Measurements from ENCODE around the gene RNF40.

The RNF40 gene

DNA sequence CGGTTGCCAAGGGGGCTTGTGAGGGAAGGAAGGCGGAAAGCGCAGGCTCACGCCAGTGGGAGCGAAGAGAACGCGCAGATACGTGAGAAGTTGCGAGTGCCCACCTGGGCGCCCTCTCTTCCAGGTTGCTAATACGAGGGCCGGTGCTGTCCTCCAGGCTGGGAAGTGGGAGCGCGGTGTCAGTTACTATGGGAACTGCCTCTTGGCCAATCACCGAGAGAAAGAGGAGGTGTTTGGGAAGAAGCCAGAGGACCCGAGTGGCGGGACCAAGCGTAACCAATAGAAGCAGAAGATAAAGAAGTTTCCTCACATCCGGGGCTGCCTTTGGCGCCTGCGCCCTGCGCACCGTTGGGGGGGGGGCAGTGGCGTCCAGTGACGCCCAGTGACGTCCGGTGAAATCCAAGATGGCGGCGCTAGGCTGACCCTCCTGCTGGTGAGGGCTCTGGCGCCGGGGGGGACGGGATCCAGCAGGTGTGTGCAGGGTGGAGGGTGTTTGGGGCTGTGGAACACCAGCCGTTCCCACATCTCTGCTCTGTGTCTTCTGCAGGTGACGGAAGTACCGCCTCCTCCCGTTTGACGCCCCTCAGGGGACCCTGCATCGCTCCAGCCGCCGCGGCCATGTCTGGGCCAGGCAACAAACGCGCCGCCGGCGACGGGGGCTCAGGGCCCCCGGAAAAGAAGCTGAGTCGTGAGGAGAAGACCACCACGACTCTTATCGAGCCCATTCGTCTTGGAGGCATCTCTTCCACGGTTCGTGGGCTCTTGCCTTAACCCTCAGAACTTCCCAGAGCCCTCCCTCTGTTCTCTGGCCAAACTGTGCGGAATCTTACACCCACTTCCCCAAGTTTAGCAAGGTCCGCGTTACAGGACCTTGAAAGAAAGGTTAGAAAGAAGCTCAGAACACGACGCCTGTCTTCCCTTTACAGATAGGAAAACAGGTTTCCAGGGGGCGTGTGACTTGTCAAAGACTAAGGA lies at the start of gene RNF40, which contains the start of gene CFAP119:
Gene RNF40 (plus strand): TSS at position 395 of the 975 bp plus-strand sequence. CDS start 224 bp downstream, at position 619.
Gene CFAP119 (minus strand): TSS at position 135 of the 975 bp plus-strand sequence. CDS start 314 bp downstream, outside the sequence.
- H3K9me3 ChIP-seq (ENCODE audit: low read length): no peaks in the 10 kb centered on the region
- H3K4me1 ChIP-seq (ENCODE audit: insufficient read depth, low read length): peaks cover 24% of the 10 kb centered on the region
- peaks cover 65% of the 10 kb centered on the region for H3K36me3 ChIP-seq (ENCODE audit: insufficient read depth, low read length)
- H3K27me3 ChIP-seq (ENCODE audit: insufficient read depth, low read length): no peaks in the 10 kb centered on the region
- H3K4me3 ChIP-seq (ENCODE audit: low read length): peak within 1 kb of the TSS; percentile 90
- peak within 1 kb of the TSS; percentile 64 for H2AFZ ChIP-seq (ENCODE audit: low read depth, low read length)

DNA sequence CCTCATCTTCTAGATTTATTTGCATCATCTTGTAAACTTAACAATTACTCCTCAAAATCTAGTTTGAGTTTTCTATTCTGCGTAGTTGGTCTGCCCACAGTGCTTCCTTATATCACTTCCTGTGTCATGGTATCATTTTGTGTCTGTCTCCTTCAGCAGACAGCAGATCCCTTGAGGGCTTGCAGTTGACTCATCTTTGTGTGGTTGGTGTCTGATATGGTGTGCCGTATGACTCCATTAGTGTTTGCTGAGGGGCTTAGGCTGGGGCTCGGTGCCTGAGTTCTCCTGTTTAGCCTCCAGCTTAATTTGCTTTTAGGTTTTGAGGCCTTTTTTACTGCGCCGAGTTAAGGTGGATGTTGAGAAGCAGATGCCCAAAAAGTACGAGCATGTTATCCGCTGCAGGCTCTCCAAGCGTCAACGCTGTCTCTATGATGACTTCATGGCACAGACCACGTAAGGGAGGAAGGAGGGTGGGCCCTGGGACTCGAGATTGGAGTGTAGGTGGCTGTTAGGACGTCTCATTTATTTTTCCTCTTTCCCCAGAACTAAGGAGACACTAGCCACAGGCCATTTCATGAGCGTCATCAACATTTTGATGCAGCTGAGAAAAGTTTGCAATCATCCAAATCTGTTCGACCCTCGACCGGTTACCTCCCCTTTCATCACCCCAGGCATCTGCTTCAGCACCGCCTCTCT lies 46.2 kb upstream of the RNF40 start:
- peaks cover 87% of the 10 kb centered on the region for H3K36me3 ChIP-seq (ENCODE audit: insufficient read depth, low read length)
- no peaks in the 10 kb centered on the region for H3K27me3 ChIP-seq (ENCODE audit: insufficient read depth, low read length)
- H2AFZ ChIP-seq (ENCODE audit: low read depth, low read length): no peak overlapping the region
- no peak overlapping the region for H3K4me3 ChIP-seq (ENCODE audit: low read length)
- no peaks in the 10 kb centered on the region for H3K4me1 ChIP-seq (ENCODE audit: insufficient read depth, low read length)
- H3K9me3 ChIP-seq (ENCODE audit: low read length): no peaks in the 10 kb centered on the region

DNA sequence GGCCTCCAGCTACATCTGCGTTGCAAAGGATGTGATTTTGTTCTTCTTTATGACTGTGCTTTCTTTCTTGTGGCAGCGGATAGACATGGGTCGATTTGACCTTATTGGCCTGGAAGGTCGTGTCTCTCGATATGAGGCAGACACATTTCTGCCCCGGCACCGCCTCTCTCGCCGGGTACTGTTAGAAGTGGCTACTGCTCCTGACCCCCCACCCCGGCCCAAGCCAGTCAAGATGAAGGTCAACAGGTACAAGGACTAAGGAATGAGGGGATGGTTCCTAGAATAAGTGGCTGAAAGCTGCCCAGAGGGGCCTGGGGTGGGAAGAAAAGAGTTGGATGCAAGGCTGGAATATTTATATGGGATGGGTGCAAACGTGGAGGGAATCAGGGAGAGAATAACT lies 42.0 kb upstream of the RNF40 start:
- H3K4me3 ChIP-seq (ENCODE audit: low read length): no peak overlapping the region
- no peaks in the 10 kb centered on the region for H3K9me3 ChIP-seq (ENCODE audit: low read length)
- no peaks in the 10 kb centered on the region for H3K4me1 ChIP-seq (ENCODE audit: insufficient read depth, low read length)
- H3K27me3 ChIP-seq (ENCODE audit: insufficient read depth, low read length): no peaks in the 10 kb centered on the region
- H2AFZ ChIP-seq (ENCODE audit: low read depth, low read length): no peak overlapping the region
- H3K36me3 ChIP-seq (ENCODE audit: insufficient read depth, low read length): peaks cover 91% of the 10 kb centered on the region

DNA sequence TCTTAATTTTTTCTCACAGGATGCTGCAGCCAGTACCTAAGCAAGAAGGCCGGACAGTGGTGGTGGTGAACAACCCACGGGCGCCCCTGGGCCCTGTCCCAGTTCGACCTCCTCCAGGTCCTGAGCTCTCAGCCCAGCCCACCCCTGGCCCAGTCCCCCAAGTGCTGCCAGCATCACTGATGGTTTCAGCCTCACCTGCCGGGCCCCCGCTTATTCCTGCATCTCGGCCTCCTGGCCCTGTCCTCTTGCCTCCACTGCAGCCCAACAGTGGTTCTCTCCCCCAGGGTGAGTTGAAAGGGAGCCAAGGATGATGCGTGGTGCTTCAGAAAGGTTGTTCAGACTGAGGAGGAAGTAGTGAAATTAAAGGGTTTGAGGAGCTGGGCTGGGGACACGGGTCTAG lies 41.4 kb upstream of the RNF40 start:
- no peaks in the 10 kb centered on the region for H3K27me3 ChIP-seq (ENCODE audit: insufficient read depth, low read length)
- no peak overlapping the region for H2AFZ ChIP-seq (ENCODE audit: low read depth, low read length)
- H3K36me3 ChIP-seq (ENCODE audit: insufficient read depth, low read length): peaks cover 93% of the 10 kb centered on the region
- H3K4me1 ChIP-seq (ENCODE audit: insufficient read depth, low read length): no peaks in the 10 kb centered on the region
- no peak overlapping the region for H3K4me3 ChIP-seq (ENCODE audit: low read length)
- no peaks in the 10 kb centered on the region for H3K9me3 ChIP-seq (ENCODE audit: low read length)

DNA sequence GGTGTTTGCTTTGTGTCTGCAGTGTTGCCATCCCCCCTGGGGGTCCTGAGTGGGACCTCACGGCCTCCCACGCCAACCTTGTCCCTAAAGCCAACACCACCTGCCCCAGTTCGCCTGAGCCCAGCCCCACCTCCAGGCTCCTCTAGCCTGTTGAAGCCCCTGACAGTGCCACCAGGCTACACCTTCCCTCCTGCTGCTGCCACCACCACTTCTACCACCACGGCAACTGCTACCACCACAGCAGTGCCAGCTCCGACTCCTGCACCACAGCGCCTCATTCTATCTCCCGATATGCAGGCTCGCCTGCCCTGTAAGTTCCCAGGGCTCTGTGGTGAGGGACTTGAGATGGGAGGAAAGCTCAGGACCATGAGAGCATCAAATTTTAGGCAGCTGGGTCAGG lies 41.0 kb upstream of the RNF40 start:
- Histone ChIP-seq H3K4me1 (ENCODE audit: insufficient read depth, low read length) (no peaks in the 10 kb centered on the region), H3K36me3 (ENCODE audit: insufficient read depth, low read length) (peaks cover 93% of the 10 kb centered on the region), H3K9me3 (ENCODE audit: low read length) (no peaks in the 10 kb centered on the region), H3K27me3 (ENCODE audit: insufficient read depth, low read length) (no peaks in the 10 kb centered on the region), H3K4me3 (ENCODE audit: low read length) (no peak overlapping the region), H2AFZ (ENCODE audit: low read depth, low read length) (no peak overlapping the region)

DNA sequence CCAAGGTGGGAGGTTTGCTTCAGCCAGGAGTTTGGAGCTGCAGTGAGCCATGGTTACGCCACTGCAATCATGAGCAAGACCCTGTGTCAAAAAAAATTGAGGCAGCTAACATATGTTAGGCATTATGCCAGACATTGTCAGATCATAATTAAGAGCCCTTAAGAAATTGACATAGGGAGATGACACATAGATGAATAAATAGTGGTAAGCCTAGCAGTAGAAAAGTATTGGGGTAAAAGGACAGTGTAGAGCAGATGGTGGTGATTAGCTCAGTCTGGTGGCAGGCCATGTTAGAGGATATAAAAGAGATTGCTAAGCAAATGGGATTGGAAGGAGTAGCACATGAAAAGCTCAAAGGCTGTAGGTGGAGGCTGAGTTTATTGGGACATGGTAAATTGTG lies 40.5 kb upstream of the RNF40 start:
- Histone ChIP-seq H3K4me1 (ENCODE audit: insufficient read depth, low read length) (no peaks in the 10 kb centered on the region), H3K4me3 (ENCODE audit: low read length) (no peak overlapping the region), H3K36me3 (ENCODE audit: insufficient read depth, low read length) (peaks cover 89% of the 10 kb centered on the region), H2AFZ (ENCODE audit: low read depth, low read length) (no peak overlapping the region), H3K27me3 (ENCODE audit: insufficient read depth, low read length) (no peaks in the 10 kb centered on the region), H3K9me3 (ENCODE audit: low read length) (no peaks in the 10 kb centered on the region)

DNA sequence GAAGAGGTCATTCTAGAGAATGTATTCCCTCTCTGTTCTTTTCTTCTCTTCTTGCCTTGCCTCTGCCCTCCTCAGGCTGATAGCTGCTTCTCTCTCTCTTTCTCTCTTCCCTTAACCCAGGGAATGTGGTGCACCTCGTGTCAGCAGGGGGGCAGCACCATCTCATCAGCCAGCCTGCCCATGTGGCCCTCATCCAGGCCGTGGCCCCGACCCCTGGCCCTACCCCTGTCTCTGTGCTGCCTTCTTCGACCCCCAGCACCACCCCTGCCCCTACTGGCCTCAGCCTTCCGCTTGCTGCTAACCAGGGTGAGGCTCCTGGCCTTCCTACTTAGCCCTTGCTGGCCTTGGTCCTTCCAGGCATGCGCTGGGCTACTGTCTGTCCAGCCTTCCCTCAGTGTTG lies 39.7 kb upstream of the RNF40 start:
- Histone ChIP-seq H3K27me3 (ENCODE audit: insufficient read depth, low read length) (no peaks in the 10 kb centered on the region), H2AFZ (ENCODE audit: low read depth, low read length) (no peak overlapping the region), H3K36me3 (ENCODE audit: insufficient read depth, low read length) (peaks cover 88% of the 10 kb centered on the region), H3K4me1 (ENCODE audit: insufficient read depth, low read length) (no peaks in the 10 kb centered on the region), H3K4me3 (ENCODE audit: low read length) (no peak overlapping the region), H3K9me3 (ENCODE audit: low read length) (no peaks in the 10 kb centered on the region)

DNA sequence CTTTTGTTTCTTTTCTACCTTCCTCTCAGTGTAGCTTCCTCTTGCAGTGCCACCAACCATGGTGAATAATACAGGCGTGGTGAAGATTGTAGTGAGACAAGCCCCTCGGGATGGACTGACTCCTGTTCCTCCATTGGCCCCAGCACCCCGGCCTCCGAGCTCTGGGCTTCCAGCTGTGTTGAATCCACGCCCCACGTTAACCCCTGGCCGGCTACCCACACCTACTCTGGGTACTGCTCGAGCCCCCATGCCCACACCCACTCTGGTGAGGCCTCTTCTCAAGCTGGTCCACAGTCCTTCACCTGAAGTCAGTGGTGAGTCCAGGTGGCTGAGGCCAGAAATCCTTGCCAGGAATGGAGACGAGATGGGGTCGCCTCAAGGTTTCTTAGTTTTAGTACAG lies 39.2 kb upstream of the RNF40 start:
- Histone ChIP-seq H3K36me3 (ENCODE audit: insufficient read depth, low read length) (peaks cover 88% of the 10 kb centered on the region), H3K27me3 (ENCODE audit: insufficient read depth, low read length) (no peaks in the 10 kb centered on the region)

DNA sequence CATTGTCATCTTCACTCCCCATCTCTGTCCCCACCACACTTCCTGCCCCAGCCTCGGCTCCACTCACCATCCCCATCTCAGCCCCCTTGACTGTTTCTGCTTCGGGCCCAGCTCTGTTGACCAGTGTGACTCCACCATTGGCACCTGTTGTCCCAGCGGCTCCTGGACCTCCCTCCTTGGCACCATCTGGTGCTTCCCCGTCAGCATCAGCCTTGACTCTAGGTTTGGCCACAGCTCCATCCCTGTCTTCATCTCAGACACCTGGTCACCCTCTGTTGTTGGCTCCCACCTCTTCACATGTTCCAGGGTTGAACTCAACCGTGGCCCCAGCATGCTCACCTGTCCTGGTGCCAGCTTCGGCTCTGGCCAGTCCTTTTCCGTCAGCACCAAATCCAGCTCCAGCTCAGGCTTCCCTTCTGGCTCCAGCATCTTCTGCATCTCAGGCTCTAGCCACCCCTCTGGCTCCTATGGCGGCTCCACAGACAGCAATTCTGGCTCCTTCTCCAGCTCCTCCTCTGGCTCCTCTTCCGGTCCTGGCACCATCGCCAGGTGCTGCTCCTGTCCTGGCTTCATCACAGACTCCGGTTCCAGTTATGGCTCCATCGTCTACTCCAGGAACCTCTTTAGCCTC lies 38.3 kb upstream of the RNF40 start:
- H3K36me3 ChIP-seq (ENCODE audit: insufficient read depth, low read length): peaks cover 90% of the 10 kb centered on the region
- H3K4me3 ChIP-seq (ENCODE audit: low read length): no peak overlapping the region
- H3K4me1 ChIP-seq (ENCODE audit: insufficient read depth, low read length): no peaks in the 10 kb centered on the region

More for the DNA sequence above, 39.2 kb upstream of the RNF40 start:
- H2AFZ ChIP-seq (ENCODE audit: low read depth, low read length): no peak overlapping the region
- H3K4me1 ChIP-seq (ENCODE audit: insufficient read depth, low read length): no peaks in the 10 kb centered on the region
- no peaks in the 10 kb centered on the region for H3K9me3 ChIP-seq (ENCODE audit: low read length)
- no peak overlapping the region for H3K4me3 ChIP-seq (ENCODE audit: low read length)

DNA sequence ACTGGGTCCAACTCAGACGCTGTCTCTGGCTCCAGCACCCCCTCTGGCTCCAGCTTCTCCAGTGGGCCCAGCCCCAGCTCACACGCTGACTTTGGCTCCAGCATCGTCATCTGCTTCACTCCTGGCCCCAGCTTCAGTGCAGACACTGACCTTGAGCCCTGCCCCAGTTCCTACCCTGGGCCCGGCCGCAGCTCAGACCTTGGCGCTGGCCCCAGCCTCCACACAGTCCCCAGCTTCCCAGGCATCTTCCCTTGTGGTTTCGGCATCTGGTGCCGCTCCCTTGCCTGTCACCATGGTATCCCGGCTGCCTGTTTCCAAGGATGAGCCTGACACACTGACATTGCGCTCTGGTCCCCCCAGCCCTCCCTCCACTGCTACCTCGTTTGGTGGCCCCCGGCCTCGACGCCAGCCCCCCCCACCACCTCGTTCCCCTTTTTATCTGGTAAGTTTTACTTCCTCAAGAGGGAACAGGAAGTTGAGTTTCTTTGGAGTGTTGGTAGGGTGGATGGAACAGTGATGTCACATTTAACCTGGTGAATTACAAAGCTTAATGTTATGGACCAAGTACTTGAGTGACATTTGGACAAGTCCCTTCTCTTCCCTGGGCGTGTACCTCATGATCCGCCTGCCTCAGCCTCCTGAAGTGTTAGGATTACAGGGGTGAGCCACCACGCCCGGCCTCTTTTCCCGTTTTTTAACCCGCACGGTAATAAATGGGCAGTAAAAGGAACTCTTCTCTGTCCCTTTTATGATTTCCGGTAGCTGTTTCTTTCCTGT lies 37.3 kb upstream of the RNF40 start:
- H2AFZ ChIP-seq (ENCODE audit: low read depth, low read length): no peak overlapping the region
- no peaks in the 10 kb centered on the region for H3K4me1 ChIP-seq (ENCODE audit: insufficient read depth, low read length)
- H3K27me3 ChIP-seq (ENCODE audit: insufficient read depth, low read length): no peaks in the 10 kb centered on the region
- no peaks in the 10 kb centered on the region for H3K9me3 ChIP-seq (ENCODE audit: low read length)
- no peak overlapping the region for H3K4me3 ChIP-seq (ENCODE audit: low read length)
- H3K36me3 ChIP-seq (ENCODE audit: insufficient read depth, low read length): peaks cover 94% of the 10 kb centered on the region

More for the DNA sequence above, 38.3 kb upstream of the RNF40 start:
- Histone ChIP-seq H3K27me3 (ENCODE audit: insufficient read depth, low read length) (no peaks in the 10 kb centered on the region), H2AFZ (ENCODE audit: low read depth, low read length) (no peak overlapping the region), H3K9me3 (ENCODE audit: low read length) (no peaks in the 10 kb centered on the region)

DNA sequence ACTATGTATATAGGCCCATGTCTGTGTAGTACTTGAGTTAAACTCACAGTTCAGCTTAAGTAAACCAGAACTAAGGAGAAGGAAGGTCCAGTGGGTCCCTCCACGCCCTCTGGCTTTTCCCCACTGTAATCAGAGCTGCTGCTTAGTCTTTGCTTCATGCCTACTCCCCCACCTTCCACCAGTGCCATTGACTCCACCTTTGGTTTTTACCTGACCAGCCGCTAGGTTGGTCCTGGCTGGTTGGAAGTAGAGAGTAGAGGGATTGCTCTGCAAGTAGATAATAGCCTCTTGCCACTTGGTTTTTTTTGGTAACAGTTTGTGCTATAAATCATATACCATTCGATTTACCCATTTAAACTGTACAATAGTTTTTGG lies 36.7 kb upstream of the RNF40 start:
- Histone ChIP-seq H3K4me3 (ENCODE audit: low read length) (no peak overlapping the region), H3K36me3 (ENCODE audit: insufficient read depth, low read length) (peaks cover 92% of the 10 kb centered on the region), H3K27me3 (ENCODE audit: insufficient read depth, low read length) (no peaks in the 10 kb centered on the region), H3K4me1 (ENCODE audit: insufficient read depth, low read length) (no peaks in the 10 kb centered on the region), H2AFZ (ENCODE audit: low read depth, low read length) (no peak overlapping the region), H3K9me3 (ENCODE audit: low read length) (no peaks in the 10 kb centered on the region)

DNA sequence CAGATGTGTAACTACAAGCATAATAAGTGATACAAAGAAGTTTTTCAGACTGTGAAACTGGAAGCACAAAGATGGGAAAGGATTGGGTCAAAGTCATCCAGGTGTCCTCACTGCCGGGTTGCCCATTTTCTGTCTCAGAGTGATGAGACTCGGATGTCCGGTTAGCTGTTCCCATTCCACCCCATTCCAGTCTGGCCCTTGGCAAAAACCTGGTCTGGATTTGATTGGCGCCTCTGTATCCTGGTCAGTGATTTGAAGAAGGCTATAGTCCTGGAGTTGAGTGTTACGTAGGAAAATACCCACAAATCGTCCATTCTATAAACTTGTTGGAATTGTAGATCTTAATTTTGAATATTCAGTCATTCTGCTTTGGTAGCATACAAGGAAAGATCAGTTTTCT lies 33.8 kb upstream of the RNF40 start:
- Histone ChIP-seq H3K27me3 (ENCODE audit: insufficient read depth, low read length) (no peaks in the 10 kb centered on the region), H3K4me3 (ENCODE audit: low read length) (no peak overlapping the region), H3K4me1 (ENCODE audit: insufficient read depth, low read length) (no peaks in the 10 kb centered on the region), H3K9me3 (ENCODE audit: low read length) (no peaks in the 10 kb centered on the region), H2AFZ (ENCODE audit: low read depth, low read length) (no peak overlapping the region), H3K36me3 (ENCODE audit: insufficient read depth, low read length) (peaks cover 89% of the 10 kb centered on the region)
